Airway epithelial cell (primary cell): ENCODE data around the gene KLHL5. TPM values are rescaled to one million over a fixed set of nuclear protein-coding genes. Genes with fewer than 3 reads are reported as not detected.

ENCODE experiments used
- total RNA-seq: library from RNA; depleted of rRNA; stranded (reverse); fragments of >200 nt; gene quantifications from 2 replicates; pipeline ENCODE4 v1.2.3, GENCODE V29; 2015

KLHL5 gene, protein sequence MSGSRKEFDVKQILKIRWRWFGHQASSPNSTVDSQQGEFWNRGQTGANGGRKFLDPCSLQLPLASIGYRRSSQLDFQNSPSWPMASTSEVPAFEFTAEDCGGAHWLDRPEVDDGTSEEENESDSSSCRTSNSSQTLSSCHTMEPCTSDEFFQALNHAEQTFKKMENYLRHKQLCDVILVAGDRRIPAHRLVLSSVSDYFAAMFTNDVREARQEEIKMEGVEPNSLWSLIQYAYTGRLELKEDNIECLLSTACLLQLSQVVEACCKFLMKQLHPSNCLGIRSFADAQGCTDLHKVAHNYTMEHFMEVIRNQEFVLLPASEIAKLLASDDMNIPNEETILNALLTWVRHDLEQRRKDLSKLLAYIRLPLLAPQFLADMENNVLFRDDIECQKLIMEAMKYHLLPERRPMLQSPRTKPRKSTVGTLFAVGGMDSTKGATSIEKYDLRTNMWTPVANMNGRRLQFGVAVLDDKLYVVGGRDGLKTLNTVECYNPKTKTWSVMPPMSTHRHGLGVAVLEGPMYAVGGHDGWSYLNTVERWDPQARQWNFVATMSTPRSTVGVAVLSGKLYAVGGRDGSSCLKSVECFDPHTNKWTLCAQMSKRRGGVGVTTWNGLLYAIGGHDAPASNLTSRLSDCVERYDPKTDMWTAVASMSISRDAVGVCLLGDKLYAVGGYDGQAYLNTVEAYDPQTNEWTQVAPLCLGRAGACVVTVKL
- total RNA-seq, result 43.9 and 44.2 TPM in 2 replicates

DNA sequence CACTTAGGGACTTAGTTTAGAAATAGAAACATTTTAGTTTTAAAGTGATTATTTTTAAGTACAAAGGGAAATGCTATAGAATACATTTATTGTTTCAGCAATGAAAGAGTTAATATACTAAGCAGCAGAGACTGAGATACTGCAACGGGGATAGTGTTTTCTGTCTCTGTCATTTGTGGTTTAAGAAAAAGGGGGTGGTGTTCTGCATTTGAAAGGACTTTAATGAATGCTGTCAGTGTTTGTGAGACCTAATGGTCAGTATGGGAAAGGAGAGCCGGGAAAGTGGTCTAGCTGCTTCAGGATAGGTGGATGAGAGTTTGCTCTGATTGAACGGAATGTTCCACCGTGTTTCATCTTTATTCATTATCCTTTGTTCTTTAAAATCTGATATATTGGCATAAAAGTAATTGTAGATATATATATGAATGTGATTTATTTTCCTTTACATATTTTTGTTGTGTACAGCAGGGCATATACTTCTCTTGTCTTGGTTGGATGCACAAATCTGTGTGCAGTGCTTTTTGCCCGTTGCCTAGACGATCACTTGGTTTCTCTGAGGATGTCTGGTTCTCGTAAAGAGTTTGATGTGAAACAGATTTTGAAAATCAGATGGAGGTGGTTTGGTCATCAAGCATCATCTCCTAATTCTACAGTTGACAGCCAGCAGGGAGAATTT is at the start of gene KLHL5:
TSS of gene KLHL5 (plus strand) at position 139 of the 676 bp plus-strand sequence. CDS start at position 560, 421 bp downstream.

DNA sequence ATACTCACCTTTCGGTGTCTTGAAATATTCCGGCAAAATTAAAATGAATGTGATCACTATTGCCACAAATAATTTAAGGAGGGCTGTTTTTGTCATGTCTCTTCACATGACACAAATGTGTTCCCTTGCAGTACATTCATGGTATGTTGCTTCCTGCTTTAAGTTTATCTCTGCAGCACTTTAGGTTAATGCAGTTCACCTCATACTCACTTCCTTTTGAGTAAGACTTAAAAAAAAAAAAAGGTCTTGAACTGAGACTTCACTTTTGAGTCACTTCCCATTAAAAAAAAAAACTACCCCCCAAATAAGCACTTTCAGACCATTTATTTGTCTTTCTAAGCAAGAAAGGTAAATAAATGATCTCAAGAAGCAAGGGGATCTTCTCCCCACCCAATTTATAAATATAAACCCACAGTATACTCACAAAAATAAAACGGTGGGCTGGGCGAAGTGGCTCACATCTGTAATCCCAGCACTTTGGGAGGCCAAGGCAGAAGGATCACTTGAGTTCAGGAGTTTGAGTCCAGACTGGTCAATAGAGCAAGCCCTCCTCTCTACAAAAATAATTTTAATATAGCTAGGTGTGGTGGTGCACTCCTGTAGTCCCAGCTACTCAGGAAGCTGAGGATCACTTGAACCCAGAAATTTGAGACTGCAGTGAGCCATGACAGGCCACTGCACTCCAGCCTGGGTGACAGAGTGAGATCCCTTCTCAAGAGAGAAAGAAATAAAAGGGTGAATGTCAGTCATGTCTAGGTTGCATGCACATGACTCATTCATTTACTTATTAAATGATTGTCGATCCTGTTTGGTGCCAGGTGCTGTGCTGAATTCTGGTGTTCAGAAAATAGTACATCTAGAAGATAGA is 29.6 kb upstream of the KLHL5 start, which contains the start of gene TMEM156:
TSS of gene TMEM156 (minus strand) at position 192 of the 868 bp plus-strand sequence. CDS start at position 96, 96 bp downstream.

Other genes with a start within 250 kb of the KLHL5 start
- gene TLR6, start 205.4 kb upstream of the KLHL5 start, total RNA-seq, result 0.92 and 1.6 TPM in 2 replicates
- 63.2 and 70.3 TPM in 2 replicates for gene FAM114A1, start 194.4 kb upstream of the KLHL5 start, total RNA-seq
- gene TMEM156, start 29.8 kb upstream of the KLHL5 start, total RNA-seq, result 9.2 and 9.5 TPM in 2 replicates
- gene WDR19, start 120.3 kb downstream of the KLHL5 start, total RNA-seq, result 4.2 and 8.1 TPM in 2 replicates